HG02623 (cell line): ENCODE results near the gene EEFSEC.

Source experiments
- ATAC-seq: cut with Tn5 transposase; IDR thresholded peaks from one replicate; pipeline ENCODE4 v1.9.1; 2021; ENCODE audit warnings: moderate library complexity; ENCODE audit not compliant: unreplicated experiment

EEFSEC gene

DNA sequence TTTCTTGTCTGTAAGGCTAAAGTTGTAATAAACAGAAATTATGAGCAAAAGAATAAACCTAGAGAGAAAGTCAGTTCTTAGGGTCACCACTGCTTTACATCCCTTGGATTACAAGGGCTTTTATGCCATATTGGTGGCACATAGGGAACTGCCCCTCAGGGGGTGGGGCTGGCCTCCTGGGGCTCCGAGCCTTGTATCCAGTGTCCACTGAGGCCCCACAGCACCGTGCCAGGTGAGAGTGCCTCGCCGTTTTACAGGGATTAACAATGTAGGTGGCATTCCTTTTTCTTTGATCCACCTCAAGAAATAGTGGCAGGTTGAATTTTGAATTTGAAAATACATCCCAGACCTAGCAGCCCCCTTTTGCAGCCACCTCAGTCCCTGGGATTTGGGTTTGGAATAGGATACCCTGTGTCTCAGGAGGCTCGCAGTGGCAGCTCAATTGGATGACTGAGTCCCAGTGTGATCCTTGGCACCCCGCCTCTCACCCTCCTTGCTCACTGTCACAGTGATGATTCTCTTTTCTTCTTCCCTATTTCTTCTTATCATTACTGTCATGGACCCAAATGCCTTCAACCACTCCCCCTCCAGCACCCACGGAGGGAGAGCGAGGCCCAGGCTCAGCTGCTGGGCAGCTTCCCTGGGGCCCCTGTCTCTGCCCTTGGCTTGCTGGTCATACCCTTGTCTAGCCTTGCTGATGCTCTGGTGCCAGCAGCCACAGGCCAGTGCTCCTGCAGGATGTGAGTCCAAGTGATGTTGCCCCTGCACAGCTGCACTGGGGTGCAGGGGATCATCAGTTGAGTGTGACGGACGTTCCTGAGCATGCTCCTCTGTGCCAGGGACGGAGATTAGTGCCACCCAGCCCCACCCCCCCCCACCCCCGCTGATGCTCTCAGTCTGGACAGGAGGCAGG, 175.5 kb downstream of the EEFSEC start:
- ATAC-seq: no peak

DNA sequence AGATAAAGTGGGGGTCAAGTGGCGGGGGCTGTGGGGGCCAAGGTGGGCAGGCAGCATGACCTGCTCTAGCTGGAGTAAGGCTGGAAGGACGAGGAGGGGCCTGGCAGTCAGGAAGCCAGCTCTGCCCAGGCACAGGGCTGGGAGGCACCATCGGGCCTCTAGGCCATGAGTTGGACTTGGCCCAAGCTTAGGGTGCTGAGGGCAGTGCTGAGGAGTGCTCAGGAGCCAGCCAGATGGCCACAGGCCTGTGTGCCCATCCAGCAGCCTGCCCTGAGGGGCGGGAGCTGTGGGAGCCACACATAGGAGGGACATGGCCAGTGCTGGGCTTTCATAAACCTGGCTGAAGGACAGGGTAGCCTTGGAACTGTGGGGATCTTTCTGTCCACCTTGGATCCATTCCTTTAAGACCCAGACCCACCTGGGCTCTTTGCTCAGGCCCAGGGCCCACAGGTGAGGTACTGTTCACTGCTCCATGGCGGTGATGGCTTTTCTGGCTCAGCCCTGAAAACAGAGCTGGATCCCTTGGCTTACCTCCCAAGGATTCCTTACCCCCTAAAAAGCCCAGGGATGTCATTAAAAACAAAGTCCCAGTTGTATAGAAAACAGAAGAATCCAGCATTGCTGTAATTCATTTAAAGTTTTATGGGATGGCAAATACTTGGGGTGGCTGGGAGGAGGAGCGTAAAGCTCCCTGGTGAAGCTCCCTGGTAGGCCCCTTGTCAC, 176.4 kb downstream of the EEFSEC start:
- ATAC-seq: no peak

DNA sequence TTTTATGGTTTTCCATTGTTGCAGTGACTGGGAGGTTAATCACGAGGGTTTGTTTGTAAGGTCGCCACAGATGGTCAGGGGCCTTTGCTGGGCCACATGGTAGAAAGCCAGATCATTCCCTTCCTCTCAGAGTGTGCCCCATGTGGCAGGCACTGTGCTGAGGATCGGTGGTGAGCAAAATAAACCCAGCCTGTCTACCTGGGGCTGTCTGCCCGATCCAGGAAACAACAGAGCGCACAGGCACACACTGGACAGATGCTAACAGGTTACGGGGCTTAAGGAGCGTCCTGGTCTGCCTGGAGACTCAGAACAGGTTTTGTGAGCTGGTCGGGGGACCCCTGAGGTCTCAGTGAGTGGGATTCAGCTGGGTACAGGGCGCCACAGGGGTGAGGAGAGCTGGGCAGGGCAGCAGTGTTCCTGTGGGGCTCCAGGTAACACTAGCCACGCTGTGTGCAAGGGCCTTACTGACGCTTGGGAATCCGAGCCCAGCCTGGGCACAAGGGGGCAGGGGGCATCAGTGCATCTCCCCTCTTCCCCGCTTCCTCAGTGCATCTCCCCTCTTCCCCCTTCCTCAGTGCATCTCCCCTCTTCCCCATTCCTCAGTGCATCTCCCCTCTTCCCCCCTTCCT, 177.0 kb downstream of the EEFSEC start:
- ATAC-seq: no peak

DNA sequence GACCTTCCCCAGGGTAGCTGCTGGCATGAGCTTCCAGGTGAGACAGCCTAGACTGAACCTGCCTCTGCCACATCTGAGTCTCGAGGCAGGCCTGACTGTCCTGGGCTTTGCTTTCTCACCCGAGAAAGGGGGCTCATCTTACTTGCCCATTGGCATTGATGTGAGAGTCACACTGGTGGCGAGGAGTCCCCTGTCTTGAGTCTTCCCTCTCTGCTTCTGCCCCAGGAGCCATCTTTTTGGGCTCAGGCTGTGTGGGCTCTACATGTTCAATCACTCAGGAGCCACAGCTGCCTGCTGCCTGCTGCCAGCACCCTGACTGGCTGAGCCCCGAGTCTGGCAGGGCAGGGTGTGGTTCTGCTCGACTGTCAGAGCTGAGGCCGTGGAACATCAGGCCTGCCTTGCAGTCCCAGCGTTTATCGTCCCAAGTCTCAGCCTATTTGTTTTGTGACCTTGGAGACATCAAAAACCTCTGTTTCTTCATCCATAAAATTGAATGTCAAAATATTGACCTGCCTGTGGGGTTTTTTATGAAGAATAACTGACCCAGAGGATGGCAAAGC, 180.9 kb downstream of the EEFSEC start:
- no peak for ATAC-seq

DNA sequence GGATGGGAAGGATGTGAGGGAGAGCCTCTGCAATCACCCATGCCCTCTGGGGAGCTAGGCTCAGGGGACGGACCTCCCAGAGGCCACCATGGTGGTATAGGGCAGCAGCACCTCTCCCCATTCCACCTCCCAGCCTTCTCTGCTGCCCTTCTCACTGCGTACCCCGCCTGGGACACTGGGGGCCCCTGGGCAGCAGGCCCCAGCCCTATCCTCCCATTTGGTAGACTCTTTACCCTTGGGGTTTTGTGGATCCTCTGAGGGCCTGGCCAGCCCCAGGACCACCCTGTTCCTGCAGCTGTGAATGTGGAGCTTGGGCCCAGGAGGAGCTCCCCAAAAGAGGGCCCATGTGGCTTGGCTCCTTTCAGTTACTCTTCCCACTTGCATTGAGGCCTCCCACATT, 181.5 kb downstream of the EEFSEC start:
- no peak for ATAC-seq

DNA sequence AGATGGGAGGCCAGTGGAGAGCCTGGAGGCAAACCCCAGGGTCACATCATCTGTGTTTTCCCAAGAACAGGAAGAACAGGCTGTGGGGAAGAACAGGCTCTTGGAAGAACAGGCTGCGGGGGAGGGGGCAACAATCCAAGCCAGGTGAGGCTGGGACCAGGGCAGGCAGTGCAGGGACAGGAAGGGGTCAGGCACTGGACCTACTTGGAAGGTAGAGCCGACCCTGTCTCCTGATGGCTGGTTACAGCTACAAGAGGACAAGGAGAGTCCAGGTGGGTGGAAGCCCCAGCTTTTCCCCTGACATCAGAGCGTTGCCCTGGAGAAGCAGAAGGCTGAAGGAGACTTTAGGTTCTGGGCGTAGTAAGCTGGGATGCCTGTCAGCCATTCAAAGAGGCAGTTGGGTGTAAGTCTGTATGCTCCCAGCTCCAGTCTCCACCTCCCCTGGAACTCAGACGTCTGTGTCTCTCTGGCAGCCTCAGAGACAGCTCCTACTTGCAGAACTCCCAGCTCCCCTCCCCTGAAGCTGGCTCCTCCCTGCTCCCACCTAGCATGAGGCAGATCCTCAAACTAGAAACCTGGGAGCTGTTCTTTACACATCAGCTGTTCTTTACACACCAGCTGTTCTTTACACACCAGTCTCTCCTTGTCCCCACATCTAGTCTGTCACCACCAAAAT, 182.5 kb downstream of the EEFSEC start:
- ATAC-seq: no peak

DNA sequence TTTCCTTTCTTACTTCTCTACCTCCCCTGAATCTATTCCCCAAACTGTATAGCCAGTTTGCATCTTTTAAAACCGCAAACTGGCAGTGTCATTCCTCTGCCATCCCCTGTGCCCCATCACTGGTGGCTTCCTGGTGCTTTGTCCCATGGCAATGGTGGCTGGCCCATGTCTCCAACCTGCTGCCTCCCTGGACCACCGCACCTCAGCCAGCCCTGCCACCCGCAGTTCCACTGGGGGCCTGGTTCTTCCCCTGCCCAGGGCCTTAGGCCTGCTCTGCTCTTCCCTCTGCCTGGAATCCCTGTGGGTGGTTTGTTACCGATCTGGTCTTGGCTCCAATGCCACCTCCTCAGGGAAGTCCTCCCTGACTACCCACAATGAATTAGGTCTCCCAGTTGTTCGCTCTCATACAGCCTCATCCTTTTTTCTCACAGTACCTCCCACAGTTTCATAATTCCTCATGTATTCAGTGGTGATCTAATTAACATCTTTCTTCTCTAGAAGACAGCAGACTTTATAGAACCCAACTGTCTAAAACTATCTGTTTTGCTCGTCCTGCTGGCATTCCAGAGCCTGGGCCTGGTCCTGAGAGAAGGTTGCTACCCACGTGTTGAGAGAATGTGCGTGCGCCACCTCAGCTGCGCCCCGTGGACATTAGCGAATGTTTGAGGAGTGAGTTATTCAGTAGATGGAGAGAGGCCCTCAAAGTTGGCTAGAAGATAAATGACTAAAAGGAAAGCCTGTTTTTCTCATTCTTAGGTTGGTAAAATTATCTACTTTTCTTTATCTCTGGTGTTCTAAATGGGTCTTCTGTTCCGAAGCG, 183.3 kb downstream of the EEFSEC start:
- no peak for ATAC-seq

DNA sequence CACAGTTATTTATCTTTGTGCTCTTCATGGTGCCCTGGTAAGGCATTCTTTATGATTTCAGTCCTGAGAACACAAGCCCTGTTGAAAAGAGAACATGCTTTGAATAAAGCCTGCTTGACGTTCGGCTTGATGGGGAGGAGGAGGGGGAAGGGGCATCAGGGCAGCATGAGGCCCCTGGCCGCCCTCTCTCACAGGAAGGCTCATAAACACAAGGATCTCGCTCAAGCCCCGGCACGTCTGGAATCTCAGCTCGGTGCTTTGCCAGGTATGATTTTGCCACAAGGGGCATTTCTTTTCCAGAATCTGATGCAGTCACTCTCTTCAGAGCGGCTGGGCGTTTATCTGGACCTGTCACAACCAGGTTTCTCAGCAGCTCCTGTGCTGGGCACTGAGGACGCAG, 184.0 kb downstream of the EEFSEC start:
- ATAC-seq: no peak

DNA sequence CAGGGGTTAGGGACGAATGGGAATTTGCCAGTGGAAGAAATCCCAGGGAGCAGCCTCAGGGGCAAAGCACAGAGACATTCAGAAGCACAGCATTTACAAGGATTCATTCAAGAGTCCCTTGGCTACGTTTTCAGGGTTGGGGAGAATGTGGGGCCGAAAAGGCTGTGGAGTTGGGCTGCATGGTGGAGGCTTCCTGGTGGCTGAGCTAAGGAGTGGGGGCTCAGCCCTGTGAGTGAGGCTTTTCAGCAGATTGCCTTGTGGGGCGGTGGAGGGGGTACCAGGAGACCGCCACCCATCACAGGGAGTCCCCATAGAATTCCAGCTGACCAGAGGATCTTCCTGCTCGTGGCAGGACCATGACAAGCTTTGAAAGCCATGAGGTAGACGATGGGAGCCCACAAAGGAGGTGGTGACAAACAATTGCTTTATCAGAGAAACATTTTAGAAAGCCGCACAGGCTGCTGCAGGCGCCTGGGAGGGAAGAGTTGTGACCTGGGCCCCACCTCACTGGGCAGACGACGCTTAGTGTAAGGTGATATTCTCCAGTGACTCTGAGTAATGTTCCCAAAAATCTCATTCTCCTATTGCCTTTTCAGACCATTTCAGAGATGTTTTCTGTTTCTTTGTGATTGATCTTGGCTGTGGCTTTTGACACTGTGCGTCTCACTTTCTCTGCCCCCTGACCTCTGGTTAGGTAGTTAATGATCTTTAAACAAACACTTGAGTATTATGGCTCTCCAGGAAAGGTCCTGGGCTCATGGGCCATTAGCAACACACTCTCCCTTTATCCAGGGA, 185.5 kb downstream of the EEFSEC start:
- ATAC-seq: no peak

DNA sequence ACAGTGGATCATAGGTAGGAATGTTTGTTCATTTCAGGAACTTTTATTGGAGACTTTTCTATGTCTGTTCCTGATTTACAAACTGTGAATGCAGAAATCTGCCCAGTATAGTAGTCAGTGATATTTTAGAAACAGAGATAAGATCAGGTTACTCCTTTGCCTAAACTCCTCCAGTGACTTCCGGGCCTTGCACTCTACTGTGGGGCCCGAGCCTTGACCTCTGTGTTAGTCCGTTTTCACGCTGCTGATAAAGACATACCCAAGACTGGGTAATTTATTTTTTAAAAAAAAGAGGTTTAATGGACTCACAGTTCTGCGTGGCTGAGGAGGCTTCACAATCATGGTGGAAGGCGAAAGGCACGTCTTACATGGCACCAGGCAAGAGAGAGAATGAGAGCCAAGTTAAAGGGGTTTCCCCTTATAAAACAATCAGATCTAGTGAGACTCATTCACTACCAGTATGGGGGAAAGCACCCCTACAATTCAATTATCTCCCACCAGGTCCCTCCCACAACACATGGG, 186.3 kb downstream of the EEFSEC start:
- ATAC-seq: no peak

DNA sequence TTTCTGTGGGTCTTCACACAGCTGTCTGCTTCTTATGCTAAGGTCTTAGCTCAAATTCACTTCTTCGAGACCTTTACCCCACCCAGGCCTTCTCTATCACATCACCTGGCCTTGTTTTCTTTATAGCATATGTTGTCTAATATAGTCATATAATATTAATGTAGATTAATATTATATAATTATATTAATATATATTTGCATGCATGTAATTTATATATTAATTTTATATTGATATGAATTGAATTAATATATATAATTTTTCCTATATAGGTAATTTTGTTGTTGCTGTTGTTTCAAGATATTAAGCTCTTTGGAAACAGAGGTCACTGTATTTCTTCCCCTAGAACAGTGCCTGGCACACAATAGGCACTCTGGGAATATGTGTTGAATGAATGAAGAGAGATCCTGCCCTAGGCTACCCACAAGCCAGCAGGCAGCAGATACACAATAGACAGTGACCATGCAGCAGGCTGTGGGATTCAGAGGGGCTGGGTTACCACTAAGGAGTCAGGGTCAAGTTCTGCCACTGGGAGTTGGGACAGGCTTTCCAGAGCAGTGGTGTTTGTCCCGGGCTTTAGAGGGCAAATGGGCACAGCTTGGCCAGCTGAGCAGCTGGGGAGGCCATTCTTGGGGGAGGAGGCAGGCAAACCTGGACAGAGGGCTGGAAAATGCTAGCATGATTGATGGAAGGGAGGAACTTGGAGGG, 187.1 kb downstream of the EEFSEC start:
- ATAC-seq: no peak

DNA sequence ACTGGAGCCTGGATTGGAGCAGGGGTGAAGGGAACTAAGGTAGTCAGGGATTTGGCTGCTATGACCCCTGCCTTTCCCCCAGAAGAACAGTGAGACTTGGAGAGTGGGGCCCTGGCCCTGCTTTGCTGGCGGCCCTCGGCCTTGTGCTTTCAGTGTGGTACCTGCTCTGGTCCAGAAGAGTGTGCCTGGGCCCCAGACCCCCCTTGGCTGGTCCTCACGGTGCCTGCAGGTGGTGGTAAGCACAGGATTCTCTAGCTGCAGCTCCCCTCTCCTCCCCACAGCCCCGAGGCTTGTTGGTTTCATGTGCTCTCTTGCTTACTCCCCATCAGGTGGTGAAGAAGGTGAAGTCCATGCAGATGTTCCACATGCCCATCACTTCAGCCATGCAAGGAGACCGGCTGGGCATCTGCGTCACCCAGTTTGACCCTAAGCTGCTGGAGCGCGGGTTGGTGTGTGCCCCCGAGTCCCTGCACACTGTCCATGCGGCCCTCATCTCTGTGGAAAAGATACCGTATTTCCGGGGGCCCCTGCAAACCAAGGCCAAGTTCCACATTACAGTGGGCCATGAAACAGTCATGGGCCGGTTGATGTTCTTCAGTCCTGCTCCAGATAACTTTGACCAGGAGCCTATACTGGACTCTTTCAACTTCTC, 187.7 kb downstream of the EEFSEC start:
- no peak for ATAC-seq

DNA sequence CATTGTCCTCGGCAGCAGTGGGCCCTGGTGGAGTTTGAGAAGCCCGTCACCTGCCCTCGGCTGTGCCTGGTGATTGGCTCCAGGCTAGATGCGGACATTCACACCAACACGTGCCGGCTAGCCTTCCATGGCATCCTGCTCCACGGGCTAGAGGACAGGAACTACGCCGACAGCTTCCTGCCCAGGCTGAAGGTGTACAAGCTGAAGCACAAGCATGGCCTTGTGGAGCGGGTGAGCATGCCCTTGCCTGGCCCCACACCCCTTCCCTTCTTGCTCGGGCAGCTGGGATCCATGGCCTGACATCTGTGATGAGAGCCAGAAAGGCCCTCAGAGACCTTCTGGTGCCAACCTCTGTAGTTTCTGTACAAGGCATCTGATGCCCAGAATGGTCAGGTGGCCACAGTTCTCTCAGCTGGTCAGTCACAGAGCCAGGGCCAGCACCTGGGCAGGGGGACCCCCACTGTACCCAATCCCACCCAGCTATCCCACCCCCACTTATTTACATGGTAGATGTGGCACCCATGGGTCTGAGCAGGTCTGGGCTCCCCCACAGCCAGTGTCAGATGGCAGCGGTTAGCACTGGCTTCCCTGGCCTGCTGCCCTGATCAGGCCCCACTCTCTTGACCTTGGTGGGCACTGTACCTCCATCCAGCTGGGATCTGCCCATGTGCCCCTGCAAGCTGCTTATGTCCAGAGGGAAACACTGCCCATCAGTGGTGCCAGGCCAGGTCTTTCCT, 188.5 kb downstream of the EEFSEC start:
- ATAC-seq: no peak

DNA sequence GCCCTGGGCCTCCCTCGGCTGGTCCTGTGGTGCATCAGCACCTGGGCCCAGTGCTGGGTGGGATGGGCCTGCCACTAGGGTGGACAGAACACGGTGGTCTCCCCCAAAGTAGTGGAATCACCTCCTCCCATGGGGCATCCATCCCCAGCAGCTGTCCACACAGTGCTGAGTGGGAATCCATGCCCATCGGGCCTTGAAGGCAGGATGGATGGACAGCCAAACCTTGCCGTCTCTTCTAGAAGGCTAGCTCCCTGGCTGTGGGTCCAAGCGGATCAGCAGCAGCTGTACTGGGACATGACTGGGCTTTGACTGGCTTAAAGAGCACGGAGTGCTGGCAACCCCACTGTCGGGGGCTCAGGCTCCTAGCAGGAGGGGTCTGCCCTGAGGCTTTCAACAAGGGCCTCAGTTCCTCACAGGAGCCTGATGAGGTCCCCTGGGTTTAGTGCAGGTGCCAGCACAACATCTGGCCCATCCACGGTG, 189.5 kb downstream of the EEFSEC start:
- no peak for ATAC-seq

DNA sequence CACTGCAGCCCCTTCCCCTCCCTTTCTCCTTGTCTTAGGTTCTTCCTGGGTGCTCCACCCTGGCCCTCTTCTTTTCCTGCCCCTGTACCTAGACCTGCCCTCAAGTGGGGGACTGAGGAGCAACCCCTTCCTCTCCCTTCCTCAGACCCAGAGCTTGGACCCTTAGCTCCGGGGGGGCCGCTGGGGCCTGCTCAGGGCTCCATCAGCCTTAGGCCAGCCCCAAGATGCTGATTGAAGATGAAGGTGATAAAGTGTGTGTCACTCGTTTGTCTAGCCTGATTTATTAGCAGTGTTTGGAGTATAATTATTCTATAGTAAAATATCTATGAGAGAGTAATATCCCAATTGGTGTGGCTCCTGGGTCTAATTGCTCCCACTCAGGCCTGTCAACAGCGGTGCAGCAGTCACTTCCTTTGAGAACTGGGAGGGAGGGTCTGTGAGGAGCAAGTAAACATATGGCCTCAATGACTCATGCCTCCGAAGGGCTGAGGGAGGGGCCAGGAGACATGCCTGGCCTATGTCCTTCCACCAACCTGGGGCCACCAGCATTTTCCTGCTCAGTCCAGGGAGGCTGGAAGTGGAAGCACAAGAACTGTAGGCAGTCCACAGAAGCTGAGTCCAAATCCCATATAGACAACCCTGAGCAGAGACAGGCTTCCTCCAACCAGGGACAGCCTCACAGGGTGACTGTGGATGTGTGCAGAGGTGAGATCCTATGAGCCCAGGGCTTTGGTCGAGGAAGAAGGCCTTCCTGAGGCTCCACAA, 190.2 kb downstream of the EEFSEC start:
- ATAC-seq: no peak

DNA sequence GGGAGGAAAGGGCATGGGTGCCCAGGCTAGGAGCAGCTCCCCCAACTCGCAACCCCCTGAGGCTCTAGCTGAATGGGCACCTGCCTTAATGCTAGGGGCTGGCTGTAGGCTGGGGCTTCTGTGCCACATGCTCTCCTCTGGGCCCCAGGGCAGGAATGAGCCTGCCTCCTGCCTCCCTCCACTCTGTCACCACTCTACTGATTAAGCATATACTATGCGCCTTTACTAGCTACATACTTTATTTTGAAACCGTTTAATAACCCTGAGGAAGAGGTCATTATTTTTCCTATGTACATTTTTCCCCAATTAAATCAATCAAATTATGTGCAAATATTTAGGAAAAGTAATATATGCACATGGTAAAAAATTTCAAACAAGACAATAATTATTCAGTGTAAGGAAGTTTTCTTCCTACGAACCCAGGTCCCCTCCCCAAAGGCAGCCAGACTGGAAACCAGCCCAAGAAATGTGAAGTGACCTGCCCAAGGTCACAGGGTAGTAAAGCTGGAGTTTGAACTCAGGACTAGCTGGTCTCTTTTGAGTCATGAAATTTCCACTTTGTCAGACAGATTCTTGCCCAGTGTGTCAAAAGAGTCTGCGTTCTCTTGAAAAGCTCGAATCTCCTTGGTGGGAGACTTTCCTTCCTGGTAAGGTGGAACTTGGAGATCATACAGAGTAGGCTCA, 190.9 kb downstream of the EEFSEC start:
- no peak for ATAC-seq
